ENCODE data around the gene NUDT17. TPM values are rescaled to one million over a fixed set of nuclear protein-coding genes. Genes with fewer than 3 reads are reported as not detected.

NUDT17 gene
- total and polyA plus RNA-seq, 9 of the 15 experiments (the other 6 are each of a cell fraction or from before 2014, with no cell fraction given), result 2.1 to 10.0 (median 6.1) TPM

DNA sequence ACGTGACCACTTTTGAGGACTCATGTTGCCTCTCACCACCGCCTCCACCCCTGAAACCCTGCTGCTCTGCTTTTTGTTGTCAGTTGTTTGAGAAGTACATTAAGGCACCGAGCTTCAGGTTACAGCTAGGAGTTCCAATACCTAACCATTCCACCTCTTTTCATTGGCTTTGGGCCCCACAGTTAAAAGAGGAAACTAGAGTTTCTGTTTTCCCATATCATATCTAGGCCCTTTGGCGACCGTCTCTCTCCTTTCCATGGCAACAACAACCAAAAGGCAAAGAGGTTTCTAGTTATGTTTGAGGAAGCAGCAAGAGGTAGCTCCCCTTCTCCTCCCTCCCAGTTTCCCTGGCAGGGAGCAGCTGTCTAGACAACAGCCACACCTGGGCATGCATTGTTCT is 34.3 kb downstream of the NUDT17 start (continued):
- TF ChIP-seq TCF15 (CRISPR knock-in tag; IDR thresholded peaks at IDR 0.05), result no peak
- TF ChIP-seq SNIP1 (IDR thresholded peaks at IDR 0.05; ENCODE audit: low read depth), result peak; percentile 51; the same call in 1 of the 2 replicates
- no peak for TF ChIP-seq TEAD1 (CRISPR knock-in tag; IDR thresholded peaks at IDR 0.05)
- TF ChIP-seq ZMIZ1 (IDR thresholded peaks at IDR 0.05; ENCODE audit: low read depth in 2 of 2, low read length in 2 of 2), result no peak
- no peak for TF ChIP-seq MAFG (tag; conservative IDR thresholded peaks at IDR 0.05)
- TF ChIP-seq HNRNPUL1 (IDR thresholded peaks at IDR 0.05; ENCODE audit: low read length), result no peak
- TF ChIP-seq, protein P1, sequence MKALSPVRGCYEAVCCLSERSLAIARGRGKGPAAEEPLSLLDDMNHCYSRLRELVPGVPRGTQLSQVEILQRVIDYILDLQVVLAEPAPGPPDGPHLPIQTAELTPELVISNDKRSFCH (CRISPR knock-in tag; IDR thresholded peaks at IDR 0.05), result no peak
- TF ChIP-seq, protein P1 (tag; IDR thresholded peaks at IDR 0.05), result no peak
- TF ChIP-seq ZNF324 (CRISPR knock-in tag; IDR thresholded peaks at IDR 0.05), result no peak
- no peak for TF ChIP-seq CREB3L1 (IDR thresholded peaks at IDR 0.05; ENCODE audit: borderline replicate concordance, low read depth)
- 0 out of 2 replicates have a peak, but pooled peaks have one; percentile 44 for TF ChIP-seq ZKSCAN1 (IDR thresholded peaks at IDR 0.05; ENCODE audit: low read depth, low read length)
- no peak for TF ChIP-seq E2F3 (CRISPR knock-in tag; IDR thresholded peaks at IDR 0.05)
- no peak for TF ChIP-seq ESRRA (IDR thresholded peaks at IDR 0.05; ENCODE audit: borderline replicate concordance, low read depth)
- TF ChIP-seq SMARCE1 (IDR thresholded peaks at IDR 0.05), result no peak; the same call in 1 of the 2 replicates
- TF ChIP-seq, protein P2, sequence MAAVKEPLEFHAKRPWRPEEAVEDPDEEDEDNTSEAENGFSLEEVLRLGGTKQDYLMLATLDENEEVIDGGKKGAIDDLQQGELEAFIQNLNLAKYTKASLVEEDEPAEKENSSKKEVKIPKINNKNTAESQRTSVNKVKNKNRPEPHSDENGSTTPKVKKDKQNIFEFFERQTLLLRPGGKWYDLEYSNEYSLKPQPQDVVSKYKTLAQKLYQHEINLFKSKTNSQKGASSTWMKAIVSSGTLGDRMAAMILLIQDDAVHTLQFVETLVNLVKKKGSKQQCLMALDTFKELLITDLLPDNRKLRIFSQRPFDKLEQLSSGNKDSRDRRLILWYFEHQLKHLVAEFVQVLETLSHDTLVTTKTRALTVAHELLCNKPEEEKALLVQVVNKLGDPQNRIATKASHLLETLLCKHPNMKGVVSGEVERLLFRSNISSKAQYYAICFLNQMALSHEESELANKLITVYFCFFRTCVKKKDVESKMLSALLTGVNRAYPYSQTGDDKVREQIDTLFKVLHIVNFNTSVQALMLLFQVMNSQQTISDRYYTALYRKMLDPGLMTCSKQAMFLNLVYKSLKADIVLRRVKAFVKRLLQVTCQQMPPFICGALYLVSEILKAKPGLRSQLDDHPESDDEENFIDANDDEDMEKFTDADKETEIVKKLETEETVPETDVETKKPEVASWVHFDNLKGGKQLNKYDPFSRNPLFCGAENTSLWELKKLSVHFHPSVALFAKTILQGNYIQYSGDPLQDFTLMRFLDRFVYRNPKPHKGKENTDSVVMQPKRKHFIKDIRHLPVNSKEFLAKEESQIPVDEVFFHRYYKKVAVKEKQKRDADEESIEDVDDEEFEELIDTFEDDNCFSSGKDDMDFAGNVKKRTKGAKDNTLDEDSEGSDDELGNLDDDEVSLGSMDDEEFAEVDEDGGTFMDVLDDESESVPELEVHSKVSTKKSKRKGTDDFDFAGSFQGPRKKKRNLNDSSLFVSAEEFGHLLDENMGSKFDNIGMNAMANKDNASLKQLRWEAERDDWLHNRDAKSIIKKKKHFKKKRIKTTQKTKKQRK (IDR thresholded peaks at IDR 0.05; ENCODE audit: borderline replicate concordance, low read depth, low read length), result no peak
- TF ChIP-seq, protein P3, sequence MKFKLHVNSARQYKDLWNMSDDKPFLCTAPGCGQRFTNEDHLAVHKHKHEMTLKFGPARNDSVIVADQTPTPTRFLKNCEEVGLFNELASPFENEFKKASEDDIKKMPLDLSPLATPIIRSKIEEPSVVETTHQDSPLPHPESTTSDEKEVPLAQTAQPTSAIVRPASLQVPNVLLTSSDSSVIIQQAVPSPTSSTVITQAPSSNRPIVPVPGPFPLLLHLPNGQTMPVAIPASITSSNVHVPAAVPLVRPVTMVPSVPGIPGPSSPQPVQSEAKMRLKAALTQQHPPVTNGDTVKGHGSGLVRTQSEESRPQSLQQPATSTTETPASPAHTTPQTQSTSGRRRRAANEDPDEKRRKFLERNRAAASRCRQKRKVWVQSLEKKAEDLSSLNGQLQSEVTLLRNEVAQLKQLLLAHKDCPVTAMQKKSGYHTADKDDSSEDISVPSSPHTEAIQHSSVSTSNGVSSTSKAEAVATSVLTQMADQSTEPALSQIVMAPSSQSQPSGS (CRISPR knock-in tag; IDR thresholded peaks at IDR 0.05), result no peak
- TF ChIP-seq HMBOX1 (IDR thresholded peaks at IDR 0.05), result peak; percentile 89
